K562 (cell line): ENCODE measurements around the gene TRIO. TPM values are rescaled to one million over a fixed set of nuclear protein-coding genes. Genes with fewer than 3 reads are reported as not detected.

Source experiments
- ATAC-seq: fragments of 200-7000 bp; cut with Tn5 transposase; 3 replicates; pipeline ENCODE4 v1.9.1; 2020; ENCODE audit warnings: moderate library complexity
- BruUV-seq: library from RNA; stranded (reverse); fragments of 400-500 nt; replicated peaks from 2 replicates; lab custom pipeline; 2021; lab: Mats Ljungman, UMichigan
- CTCF ChIA-PET: fragments of 300-600 bp; formaldehyde crosslinking; extraction: SDS; loops from one replicate; lab custom pipeline; 2021; ENCODE audit warnings: low intra/inter-chr PET ratio; lab: Yijun Ruan, JAX
- POLR2A ChIA-PET: fragments of 300-600, 350-650 bp; sonication (Branson Sonifier 250); formaldehyde crosslinking; extraction: SDS; loops from one replicate; lab custom pipeline; 2021; ENCODE audit warnings: antibody characterized with exemption, inconsistent platforms; lab: Yijun Ruan, JAX
- DNase-seq, 4 experiments: peaks; one replicate each; pipeline versions ENCODE4 v3.0.0 to v3.0.0-alpha.2; 2011 to 2018; ENCODE audit warnings: low spot score in 3 of 4, mixed read lengths in 3 of 4; ENCODE audit errors: extremely low read depth in 1 of 4
- FAIRE-seq: peaks from 2 replicates; lab custom pipeline; 2011; peaks lifted over from hg19 to GRCh38; lab: Jason Lieb, UNC
- H2AFZ ChIP-seq: 2 replicates; pipeline ENCODE4 v1.6.0; 2011; ENCODE audit warnings: low read depth, low read length, control low read depth, inconsistent platforms
- H3K27ac ChIP-seq: fragments of 200-600 bp; 3 replicates; pipeline ENCODE4 v1.8.0; 2011; ENCODE audit warnings: low read depth, mild to moderate bottlenecking, control low read depth, inconsistent platforms, low read length, moderate library complexity, mixed read lengths; ENCODE audit errors: extremely low read depth
- H3K27me3 ChIP-seq, 2 experiments: fragments of 300-600 bp in 1 of 2; 2 replicates in 1 of 2; 3 replicates in 1 of 2; pipeline versions ENCODE4 v1.6.0 to v1.8.0; 2011; ENCODE audit warnings: inconsistent platforms in 2 of 2, low read length in 2 of 2, mild to moderate bottlenecking in 1 of 2, mixed read lengths in 1 of 2, moderate library complexity in 1 of 2; ENCODE audit not compliant: control insufficient read depth in 2 of 2, insufficient read depth in 2 of 2
- H3K36me3 ChIP-seq: fragments of 300-600 bp; 3 replicates; pipeline ENCODE4 v1.8.0; 2011; ENCODE audit warnings: mild to moderate bottlenecking, low read length, inconsistent platforms; ENCODE audit not compliant: control insufficient read depth, insufficient read depth
- H3K4me1 ChIP-seq, 2 experiments: fragments of 200-600 bp in 1 of 2; replicated peaks in 1 of 2; 2 replicates in 1 of 2; 3 replicates in 1 of 2; pipeline versions ENCODE4 v1.5.1 to v1.8.0; 2011; ENCODE audit warnings: inconsistent platforms in 2 of 2, low read length in 2 of 2, mild to moderate bottlenecking in 1 of 2, mixed read lengths in 1 of 2, moderate library complexity in 1 of 2; ENCODE audit not compliant: control insufficient read depth in 2 of 2, insufficient read depth in 2 of 2
- H3K4me2 ChIP-seq: 2 replicates; pipeline ENCODE4 v1.6.1; 2011; ENCODE audit warnings: low read length, control low read depth, inconsistent platforms, mixed read lengths; ENCODE audit not compliant: insufficient read depth
- H3K4me3 ChIP-seq: fragments of 200-600 bp; sonication (generic), shearing (Covaris generic); 2 replicates; pipeline ENCODE4 v1.5.1; 2016; ENCODE audit warnings: control low read depth, inconsistent platforms
- H3K79me2 ChIP-seq: fragments of 200-600 bp; 3 replicates; pipeline ENCODE4 v1.8.0; 2011; ENCODE audit warnings: low read length, inconsistent platforms; ENCODE audit not compliant: control insufficient read depth, insufficient read depth
- H3K9ac ChIP-seq, 2 experiments: 2 replicates each; pipeline versions ENCODE4 v1.6.0 to v1.6.1; 2011; ENCODE audit warnings: low read depth in 2 of 2, low read length in 2 of 2, control low read depth in 1 of 2, inconsistent platforms in 1 of 2, mild to moderate bottlenecking in 1 of 2, mixed read lengths in 1 of 2; ENCODE audit not compliant: insufficient read depth in 1 of 2
- H3K9me1 ChIP-seq: one replicate; pipeline ENCODE4 v1.6.0; 2011; ENCODE audit warnings: inconsistent platforms, mild to moderate bottlenecking, low read length, moderate library complexity; ENCODE audit not compliant: control insufficient read depth, insufficient read depth
- H3K9me3 ChIP-seq: replicated peaks from 2 replicates; pipeline ENCODE4 v1.5.1; 2011; ENCODE audit warnings: low read depth, low read length, inconsistent platforms; ENCODE audit not compliant: control insufficient read depth, insufficient read depth
- H4K20me1 ChIP-seq: replicated peaks from 2 replicates; pipeline ENCODE4 v1.6.1; 2011; ENCODE audit warnings: low read length, inconsistent platforms, mixed read lengths; ENCODE audit not compliant: control insufficient read depth, insufficient read depth
- ARID1B ChIP-seq: fragments of 450-650 bp; IDR thresholded peaks from 2 replicates; pipeline ENCODE4 v1.6.1; 2016; ENCODE audit warnings: antibody characterized with exemption, mild to moderate bottlenecking, inconsistent platforms
- E2F3 ChIP-seq: fragments of 250-450 bp; sonication (Bioruptor Pico); IDR thresholded peaks from 2 replicates; pipeline ENCODE4 v1.4.0; 2020; ENCODE audit warnings: mild to moderate bottlenecking
- ETS1 ChIP-seq: conservative IDR thresholded peaks from 2 replicates; pipeline ENCODE4 v1.6.1; 2011; ENCODE audit warnings: low read depth, mild to moderate bottlenecking, low read length; ENCODE audit not compliant: control insufficient read depth
- FOXK2 ChIP-seq, 2 experiments: fragments of 450-650 bp; IDR thresholded peaks in 1 of 2; conservative IDR thresholded peaks in 1 of 2; 2 replicates each; pipeline ENCODE4 v1.6.1; 2016; ENCODE audit warnings: low read depth in 2 of 2, mild to moderate bottlenecking in 1 of 2
- HDAC2 ChIP-seq: fragments of 450-650 bp; IDR thresholded peaks from 2 replicates; pipeline ENCODE4 v1.6.1; 2016; ENCODE audit warnings: mild to moderate bottlenecking
- HMGXB4 ChIP-seq: sonication (generic); formaldehyde crosslinking; IDR thresholded peaks from 2 replicates; pipeline ENCODE4 v1.8.1; 2023; ENCODE audit warnings: mild to moderate bottlenecking, missing genetic modification reagents
- SLC30A9 ChIP-seq: fragments of 250-450 bp; sonication (Bioruptor Pico); IDR thresholded peaks from 2 replicates; pipeline ENCODE4 v1.8.0; 2022; ENCODE audit warnings: mild to moderate bottlenecking, moderate library complexity
- ZKSCAN8 ChIP-seq: fragments of 200-800 bp; sonication (Bioruptor generic); IDR thresholded peaks from 2 replicates; pipeline ENCODE4 v1.6.1; 2016; ENCODE audit warnings: missing genetic modification characterization, missing compliant biosample characterization
- ZNF146 ChIP-seq: IDR thresholded peaks from one replicate; pipeline ENCODE4 v1.6.1; 2018; ENCODE audit warnings: missing compliant biosample characterization; ENCODE audit not compliant: unreplicated experiment
- ZNF76 ChIP-seq: fragments of 250-450 bp; sonication (Bioruptor Pico); IDR thresholded peaks from 2 replicates; pipeline ENCODE4 v1.4.0; 2020; ENCODE audit warnings: mild to moderate bottlenecking, moderate library complexity, borderline replicate concordance
- ZSCAN32 ChIP-seq: fragments of 450-650 bp; formaldehyde crosslinking; IDR thresholded peaks from 2 replicates; pipeline ENCODE4 v1.4.0; 2020; ENCODE audit warnings: mild to moderate bottlenecking, moderate library complexity
- WGBS: fragments of 100-300 bp; shearing (Covaris generic); methylation state at CpG from one replicate; pipeline ENCODE4 v1.1.6; 2016; ENCODE audit warnings: low coverage, mixed read lengths; ENCODE audit not compliant: insufficient coverage; ENCODE audit errors: missing lambda C conversion rate; 5-methylcytosine and 5-hydroxymethylcytosine counted together
- in situ Hi-C: fragments of 300-500 bp; cut with MboI; formaldehyde crosslinking; loops from 4 replicates; pipeline ENCODE4 v1.15.0; 2018; ENCODE audit warnings: inconsistent platforms, mixed read lengths
- intact Hi-C: fragments of 100-400 bp; cut with micrococcal nuclease; formaldehyde crosslinking; loops from 2 replicates; pipeline ENCODE4 v1.14.2; 2022
- polyA plus RNA-seq, 8 experiments: library from polyadenylated mRNA; depleted of rRNA in 4 of 8; stranded (reverse) in 5 of 8; unstranded in 3 of 8; fragments of >200 nt; fragmentation: Nextera tagmentation in 2 of 8; fragmentation: Illumina TruSeq in 1 of 8; extraction: Ambion mirVana in 2 of 8; extraction: Trizol in 1 of 8; gene quantifications; 2 replicates each; pipeline versions ENCODE4 v1.2.1 to v1.2.3, GENCODE V29; 2011 to 2014; ENCODE audit warnings: inconsistent platforms in 1 of 8, missing spikeins in 1 of 8
- total RNA-seq, 7 experiments: library from RNA; depleted of rRNA in 6 of 7; stranded (reverse); fragments of >200 nt in 6 of 7; fragmentation: Illumina TruSeq in 2 of 7; extraction: Trizol in 2 of 7; gene quantifications; 2 replicates each; pipeline versions ENCODE4 v1.2.1 to v1.2.3, GENCODE V29; 2011 to 2021; ENCODE audit warnings: low replicate concordance in 1 of 7

Gene TRIO
- total and polyA plus RNA-seq, 9 of the 15 experiments (the other 6 are each of a cell fraction or from before 2014, with no cell fraction given), result 0.24 to 5.0 (median 1.1) TPM

DNA sequence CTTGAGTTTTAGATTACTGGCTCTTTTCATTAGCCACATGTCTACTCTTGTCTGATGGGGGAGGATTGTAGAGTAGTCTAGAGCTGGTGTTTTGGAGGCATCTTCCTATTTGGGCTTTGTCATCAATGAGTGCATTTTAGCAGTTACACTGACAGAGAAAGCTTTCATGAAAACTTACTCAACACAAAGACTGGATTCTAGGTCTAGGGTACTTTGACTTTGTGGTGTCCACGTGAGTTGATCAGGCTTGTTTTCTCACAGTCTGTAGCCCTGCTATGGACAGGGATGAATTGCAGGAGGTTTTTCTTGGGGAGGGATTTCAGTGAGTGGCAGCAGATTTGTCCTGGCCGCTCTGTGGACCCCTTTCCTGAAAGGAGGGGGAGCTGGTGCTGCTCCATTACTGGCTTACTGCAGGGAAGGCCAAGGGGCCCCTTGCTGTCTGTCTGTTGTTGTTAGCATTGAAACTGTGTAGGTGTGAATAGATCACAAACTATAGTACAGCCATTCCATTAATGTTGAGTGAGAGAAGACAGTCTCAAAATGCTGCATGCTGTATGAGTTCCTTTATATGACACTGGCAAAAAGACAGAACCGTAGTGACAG is 6.6 kb downstream of the TRIO start:
- in situ Hi-C loops (no loop called here), intact Hi-C loops (no loop called here)
- ChIA-PET CTCF (no interaction called here), POLR2A (no interaction called here)
- 3% methylated on average over 3 of the region's 3 CpGs for WGBS
- no peak overlapping the region for H2AFZ ChIP-seq
- ATAC-seq (no peak), DNase-seq (no peak), FAIRE-seq (no peak)
- peaks cover 0 to 3% of the 10 kb centered on the region in 2 experiments; a peak in 1 of 5 replicates for H3K4me1 ChIP-seq
- H3K27ac ChIP-seq, result no peak overlapping the region
- no TSS peak for BruUV-seq
- H3K9me1 ChIP-seq, result no peaks in the 10 kb centered on the region
- no peak for TF ChIP-seq FOXK2 (conservative IDR thresholded peaks at IDR 0.05 in 1 of 2, IDR thresholded peaks at IDR 0.05 in 1 of 2; ENCODE audit: low read depth in 2 of 2)
- TF ChIP-seq ETS1, result no peak
- TF ChIP-seq E2F3 (CRISPR knock-in tag), result no peak
- no peak for TF ChIP-seq HMGXB4 (CRISPR knock-in tag)
- no peak for TF ChIP-seq ZNF76
- no peak for TF ChIP-seq SLC30A9 (CRISPR knock-in tag)
- no peak for TF ChIP-seq HDAC2
- no peak for TF ChIP-seq ZKSCAN8
- no peak for TF ChIP-seq ARID1B
- TF ChIP-seq ZSCAN32 (CRISPR knock-in tag), result no peak
- no peak for TF ChIP-seq ZNF146 (CRISPR knock-in tag)
- no peaks in the 10 kb centered on the region for H3K36me3 ChIP-seq
- no peaks in the 10 kb centered on the region for H3K9me3 ChIP-seq
- no peak overlapping the region for H3K4me3 ChIP-seq
- peaks cover 13 to 42% of the 10 kb centered on the region in 2 experiments; a peak in 3 of 5 replicates for H3K27me3 ChIP-seq
- no peak overlapping the region for H3K4me2 ChIP-seq
- H3K9ac ChIP-seq, result no peak overlapping the region
- 0 out of 2 replicates have a peak, but pooled peaks cover 7% of the 10 kb centered on the region for H4K20me1 ChIP-seq
- no peaks in the 10 kb centered on the region for H3K79me2 ChIP-seq
